Body of pancreas (tissue), 4 donors: Measurements from ENCODE around the gene DBR1.

Source experiments
- CTCF ChIP-seq, 7 experiments: fragments of 450-650 bp in 4 of 7; fragments of 200-600 bp in 3 of 7; sonication (generic) in 3 of 7; IDR thresholded peaks; one replicate each; pipeline ENCODE4 v1.5.1; 2016 to 2019; ENCODE audit warnings: antibody characterized with exemption in 7 of 7
- POLR2A ChIP-seq, 3 donors: fragments of 450-650 bp; IDR thresholded peaks; one replicate each; pipeline ENCODE4 v1.6.1; 2016; ENCODE audit warnings: antibody characterized with exemption in 3 of 3, mild to moderate bottlenecking in 2 of 3

- TF ChIP-seq CTCF (IDR thresholded peaks at IDR 0.05) (no peak), POLR2A (IDR thresholded peaks at IDR 0.05) (no peak)
These were observed 60.2 kb downstream of the DBR1 start for GRCh38 chr3:138114431-138114918.
